ENCODE data around the gene HHIP. TPM values are rescaled to one million over a fixed set of nuclear protein-coding genes. Genes with fewer than 3 reads are reported as not detected.

Gene HHIP
- total RNA-seq, 1 experiment from 2014 or later = 1.6 TPM

- no peak for TF ChIP-seq CTCF (IDR thresholded peaks at IDR 0.05; ENCODE audit: unreplicated experiment)
- no TSS peak for BruUV-seq (replicated peaks)
- Mint-ChIP-seq H3K27ac (ENCODE audit: unreplicated experiment) (no peak overlapping the region), H3K36me3 (ENCODE audit: insufficient read depth, unreplicated experiment) (no peaks in the 10 kb centered on the region), H3K27me3 (ENCODE audit: unreplicated experiment) (no peaks in the 10 kb centered on the region), H3K9me3 (ENCODE audit: low read depth, unreplicated experiment) (no peaks in the 10 kb centered on the region), H3K4me1 (ENCODE audit: low read depth, unreplicated experiment) (no peaks in the 10 kb centered on the region), H3K4me3 (ENCODE audit: low read depth, unreplicated experiment) (no peak overlapping the region)
- CTCF ChIA-PET = no interaction called here
- DNase-seq = no peak
- intact Hi-C loops (cut with micrococcal nuclease; ENCODE audit: unreplicated experiment) = no loop called here
Observed at GRCh38 chr4:144658015-144658567, 12.1 kb downstream of the HHIP start.

- CTCF ChIA-PET = no interaction called here
- Mint-ChIP-seq H3K27ac (ENCODE audit: unreplicated experiment) (no peak overlapping the region), H3K4me1 (ENCODE audit: low read depth, unreplicated experiment) (no peaks in the 10 kb centered on the region), H3K9me3 (ENCODE audit: low read depth, unreplicated experiment) (no peaks in the 10 kb centered on the region), H3K4me3 (ENCODE audit: low read depth, unreplicated experiment) (no peak overlapping the region), H3K27me3 (ENCODE audit: unreplicated experiment) (no peaks in the 10 kb centered on the region), H3K36me3 (ENCODE audit: insufficient read depth, unreplicated experiment) (no peaks in the 10 kb centered on the region)
- no peak for DNase-seq
- BruUV-seq (replicated peaks) = no TSS peak
- TF ChIP-seq CTCF (IDR thresholded peaks at IDR 0.05; ENCODE audit: unreplicated experiment) = no peak
- intact Hi-C loops (cut with micrococcal nuclease; ENCODE audit: unreplicated experiment) = no loop called here
Observed at GRCh38 chr4:144658903-144659302, 12.9 kb downstream of the HHIP start.

- intact Hi-C loops (cut with micrococcal nuclease; ENCODE audit: unreplicated experiment) = no loop called here
Observed at GRCh38 chr4:144659447-144659846, 13.5 kb downstream of the HHIP start.

GRCh38 chr4:144663834-144664475 lies 18.0 kb downstream of the HHIP start:
- DNase-seq = no peak
- peaks cover 8% of the 10 kb centered on the region for H3K4me1 Mint-ChIP-seq (ENCODE audit: low read depth, unreplicated experiment)
- H3K27ac Mint-ChIP-seq (ENCODE audit: unreplicated experiment) = no peak overlapping the region
- no peaks in the 10 kb centered on the region for H3K36me3 Mint-ChIP-seq (ENCODE audit: insufficient read depth, unreplicated experiment)
- no peaks in the 10 kb centered on the region for H3K27me3 Mint-ChIP-seq (ENCODE audit: unreplicated experiment)
- no TSS peak for BruUV-seq (replicated peaks)
- H3K4me3 Mint-ChIP-seq (ENCODE audit: low read depth, unreplicated experiment) = no peak overlapping the region
- TF ChIP-seq CTCF (IDR thresholded peaks at IDR 0.05; ENCODE audit: unreplicated experiment) = no peak
- H3K9me3 Mint-ChIP-seq (ENCODE audit: low read depth, unreplicated experiment) = no peaks in the 10 kb centered on the region
- CTCF ChIA-PET = no interaction called here
- intact Hi-C loops (cut with micrococcal nuclease; ENCODE audit: unreplicated experiment) = no loop called here

More at GRCh38 chr4:144659447-144659846, 13.5 kb downstream of the HHIP start:
- no peaks in the 10 kb centered on the region for H3K9me3 Mint-ChIP-seq (ENCODE audit: low read depth, unreplicated experiment)
- no peaks in the 10 kb centered on the region for H3K36me3 Mint-ChIP-seq (ENCODE audit: insufficient read depth, unreplicated experiment)
- no peak for DNase-seq
- H3K4me1 Mint-ChIP-seq (ENCODE audit: low read depth, unreplicated experiment) = no peaks in the 10 kb centered on the region
- no peak overlapping the region for H3K4me3 Mint-ChIP-seq (ENCODE audit: low read depth, unreplicated experiment)
- no peak overlapping the region for H3K27ac Mint-ChIP-seq (ENCODE audit: unreplicated experiment)
- no TSS peak for BruUV-seq (replicated peaks)
- CTCF ChIA-PET = no interaction called here
- H3K27me3 Mint-ChIP-seq (ENCODE audit: unreplicated experiment) = no peaks in the 10 kb centered on the region
- TF ChIP-seq CTCF (IDR thresholded peaks at IDR 0.05; ENCODE audit: unreplicated experiment) = no peak
